ENCODE results near the gene COL18A1. TPM values are rescaled to one million over a fixed set of nuclear protein-coding genes. Genes with fewer than 3 reads are reported as not detected.

Gene COL18A1
- total and polyA plus RNA-seq, 7 donors: 4.4 to 197 (median 39.7) TPM

DNA sequence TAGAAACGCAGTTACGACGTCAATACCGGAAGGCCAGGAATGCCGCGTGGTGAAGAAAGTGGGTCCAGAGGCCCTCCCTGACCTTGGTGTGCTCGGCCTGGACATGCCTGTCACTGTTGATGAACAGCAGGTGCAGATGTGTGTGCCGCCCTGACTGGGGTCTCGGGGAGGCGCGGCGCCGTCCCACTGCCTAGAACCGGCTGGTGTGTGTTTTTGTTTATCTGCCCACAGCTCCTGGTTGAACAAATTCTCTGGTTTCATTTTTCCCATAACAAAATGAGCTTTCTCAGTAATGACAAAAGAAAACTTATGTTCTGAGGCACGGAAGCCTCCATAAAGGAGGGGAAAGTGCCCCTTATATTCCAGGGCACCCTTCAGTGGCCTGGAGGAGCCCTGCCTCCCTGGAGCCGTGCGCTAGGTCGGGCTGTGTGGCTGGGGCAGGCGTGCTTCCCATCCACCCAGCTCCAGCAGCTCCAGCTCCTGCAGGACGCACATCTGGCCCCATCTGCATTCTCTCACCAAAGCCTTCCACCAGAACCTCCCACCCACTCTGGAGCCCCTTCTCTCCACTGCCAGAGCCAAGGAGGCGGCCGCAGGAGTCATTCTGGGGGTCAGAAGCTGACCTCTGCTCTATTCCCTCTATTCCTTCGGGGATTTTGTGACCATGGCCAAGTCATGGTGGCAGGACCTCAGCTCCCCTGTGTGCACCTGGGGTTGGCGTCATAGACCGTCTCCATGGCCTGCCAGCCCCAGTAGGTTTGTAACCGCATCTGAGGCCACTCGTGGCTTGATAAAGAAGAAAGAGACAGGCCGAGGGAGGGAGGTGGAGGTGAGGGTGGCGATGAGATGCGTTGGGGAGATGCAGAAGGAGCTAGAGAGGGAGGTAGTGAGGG, 20.1 kb upstream of the COL18A1 start:
- WGBS, 2 donors: 72 to 79% methylated on average over 30 of the region's 30 CpGs
- Histone ChIP-seq H3K9me3 (no peaks in the 10 kb centered on the region), H3K4me3 (no peak overlapping the region), H3K27ac (no peak overlapping the region), H3K4me1 (peaks cover 0 to 14% (median 14%) of the 10 kb centered on the region in 4 donors), H3K27me3 (no peaks in the 10 kb centered on the region), H3K36me3 (no peaks in the 10 kb centered on the region)
- peak; percentile 56 for DNase-seq
- TF ChIP-seq, protein P1, sequence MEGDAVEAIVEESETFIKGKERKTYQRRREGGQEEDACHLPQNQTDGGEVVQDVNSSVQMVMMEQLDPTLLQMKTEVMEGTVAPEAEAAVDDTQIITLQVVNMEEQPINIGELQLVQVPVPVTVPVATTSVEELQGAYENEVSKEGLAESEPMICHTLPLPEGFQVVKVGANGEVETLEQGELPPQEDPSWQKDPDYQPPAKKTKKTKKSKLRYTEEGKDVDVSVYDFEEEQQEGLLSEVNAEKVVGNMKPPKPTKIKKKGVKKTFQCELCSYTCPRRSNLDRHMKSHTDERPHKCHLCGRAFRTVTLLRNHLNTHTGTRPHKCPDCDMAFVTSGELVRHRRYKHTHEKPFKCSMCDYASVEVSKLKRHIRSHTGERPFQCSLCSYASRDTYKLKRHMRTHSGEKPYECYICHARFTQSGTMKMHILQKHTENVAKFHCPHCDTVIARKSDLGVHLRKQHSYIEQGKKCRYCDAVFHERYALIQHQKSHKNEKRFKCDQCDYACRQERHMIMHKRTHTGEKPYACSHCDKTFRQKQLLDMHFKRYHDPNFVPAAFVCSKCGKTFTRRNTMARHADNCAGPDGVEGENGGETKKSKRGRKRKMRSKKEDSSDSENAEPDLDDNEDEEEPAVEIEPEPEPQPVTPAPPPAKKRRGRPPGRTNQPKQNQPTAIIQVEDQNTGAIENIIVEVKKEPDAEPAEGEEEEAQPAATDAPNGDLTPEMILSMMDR (IDR thresholded peaks at IDR 0.05): no peak
- no peak for TF ChIP-seq EP300 (IDR thresholded peaks at IDR 0.05)
- TF ChIP-seq POLR2A (IDR thresholded peaks at IDR 0.05): no peak
- TF ChIP-seq POLR2AphosphoS5 (IDR thresholded peaks at IDR 0.05): no peak
- intact Hi-C loops (cut with DNase I): no loop called here

DNA sequence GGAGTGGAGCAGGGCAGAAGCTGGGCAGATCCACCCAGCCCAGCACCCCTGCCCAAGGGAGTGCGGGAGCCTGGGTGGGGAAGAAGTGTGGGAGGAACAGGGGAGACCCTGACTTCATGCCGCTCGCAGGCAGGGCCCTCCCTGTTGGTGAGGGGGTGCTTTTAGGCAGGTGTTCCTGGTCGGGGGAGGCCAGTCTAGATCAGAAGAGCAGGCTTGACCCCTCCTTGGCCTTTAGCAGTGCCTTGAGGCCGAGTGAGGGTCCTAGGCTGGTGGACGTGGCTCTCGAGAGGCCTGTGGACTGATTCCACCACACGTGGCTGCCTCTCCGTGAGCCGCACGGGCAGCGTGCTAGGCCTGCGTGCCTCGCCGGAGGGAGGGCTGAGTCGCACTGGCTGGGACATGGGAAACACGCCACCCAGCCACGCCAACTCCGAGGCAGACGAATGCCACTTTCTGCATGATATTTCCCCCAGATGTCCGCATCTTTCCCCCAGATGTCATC, 19.4 kb upstream of the COL18A1 start:
- Histone ChIP-seq H3K27me3 (no peaks in the 10 kb centered on the region), H3K4me1 (peaks cover 0 to 14% (median 14%) of the 10 kb centered on the region in 4 donors), H3K36me3 (no peaks in the 10 kb centered on the region), H3K9me3 (no peaks in the 10 kb centered on the region), H3K27ac (no peak overlapping the region), H3K4me3 (no peak overlapping the region)
- TF ChIP-seq, protein P1 (IDR thresholded peaks at IDR 0.05): no peak
- TF ChIP-seq EP300 (IDR thresholded peaks at IDR 0.05) (no peak), POLR2AphosphoS5 (IDR thresholded peaks at IDR 0.05) (no peak), POLR2A (IDR thresholded peaks at IDR 0.05) (no peak)
- WGBS, 2 donors: 81 to 91% methylated on average over 21 of the region's 21 CpGs
- intact Hi-C loops (cut with DNase I): no loop called here
- peak; percentile 56 for DNase-seq

DNA sequence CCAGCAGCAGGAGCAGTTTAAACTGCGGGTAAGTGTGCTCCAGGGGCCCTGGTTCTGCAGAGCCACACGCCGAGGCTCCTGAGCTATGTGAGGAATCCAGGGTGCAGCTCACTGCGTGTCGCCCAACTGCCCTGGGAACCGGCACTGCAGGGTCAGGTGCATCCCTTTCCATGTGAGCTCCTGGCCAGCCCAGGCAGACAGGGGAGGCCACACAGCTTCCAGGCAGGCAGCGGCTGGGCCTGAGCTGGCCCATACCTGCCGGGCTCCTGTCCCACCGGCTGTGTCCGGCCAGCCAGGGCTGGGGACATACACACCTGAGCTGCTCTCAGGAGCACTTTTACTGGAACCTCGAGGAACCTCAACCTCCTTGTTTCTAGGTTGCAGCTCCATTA, 18.6 kb upstream of the COL18A1 start:
- 58 to 78% methylated on average over 11 of the region's 11 CpGs for WGBS, 2 donors
- intact Hi-C loops (cut with DNase I): no loop called here
- Histone ChIP-seq H3K27me3 (no peaks in the 10 kb centered on the region), H3K4me3 (no peak overlapping the region), H3K36me3 (no peaks in the 10 kb centered on the region), H3K4me1 (peaks cover 0 to 14% (median 14%) of the 10 kb centered on the region in 4 donors), H3K27ac (peak overlapping the region in 3 of 4 donors; percentile 16 to 54 (median 45)), H3K9me3 (no peaks in the 10 kb centered on the region)
- peak; percentile 49 for DNase-seq
- no peak for TF ChIP-seq POLR2AphosphoS5 (IDR thresholded peaks at IDR 0.05)

DNA sequence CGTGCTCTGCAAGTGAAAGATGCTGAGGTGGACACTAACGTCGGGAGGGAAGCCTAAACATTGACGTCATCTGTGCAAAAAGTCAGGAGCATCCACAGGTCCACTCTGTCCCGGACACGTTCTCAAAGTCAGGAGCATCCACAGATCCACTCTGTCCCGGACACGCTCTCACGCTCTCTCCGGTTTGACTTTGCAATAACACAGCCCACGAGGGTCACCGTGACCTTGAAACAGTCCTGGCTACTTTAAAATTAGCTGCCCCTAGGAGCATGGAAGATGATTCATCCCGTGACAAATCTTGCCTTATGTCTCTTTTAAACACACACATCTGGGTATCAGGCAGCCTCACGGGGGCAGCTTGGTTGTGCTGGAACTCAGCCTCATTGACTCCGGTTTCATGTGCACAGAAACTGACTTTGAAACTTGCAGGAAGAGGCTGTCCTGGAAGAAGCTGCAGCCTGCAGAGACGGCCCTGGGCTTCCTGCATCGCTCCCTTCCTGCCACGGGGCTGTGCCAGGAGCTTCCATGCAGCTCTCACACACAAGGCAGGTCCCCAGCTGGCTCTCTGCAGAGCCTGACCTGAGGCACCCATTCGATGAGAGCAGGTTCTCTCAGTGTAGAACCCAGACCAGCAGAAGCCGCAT, 18.1 kb upstream of the COL18A1 start:
- Histone ChIP-seq H3K36me3 (no peaks in the 10 kb centered on the region), H3K27ac (peak overlapping the region in 3 of 4 donors; percentile 16 to 54 (median 45)), H3K4me3 (no peak overlapping the region), H3K9me3 (no peaks in the 10 kb centered on the region), H3K27me3 (no peaks in the 10 kb centered on the region), H3K4me1 (peaks cover 0 to 14% (median 14%) of the 10 kb centered on the region in 4 donors)
- intact Hi-C loops (cut with DNase I): no loop called here
- peak; percentile 82 for DNase-seq
- WGBS, 2 donors: 59 to 62% methylated on average over 20 of the region's 20 CpGs
- TF ChIP-seq POLR2A (IDR thresholded peaks at IDR 0.05) (no peak), POLR2AphosphoS5 (IDR thresholded peaks at IDR 0.05) (peak in 3 of 4 donors; percentile 8 to 62 (median 41)), EP300 (IDR thresholded peaks at IDR 0.05) (peak in 2 of 4 donors; percentile 65 to 69)
- TF ChIP-seq, protein P1 (IDR thresholded peaks at IDR 0.05): peak in 1 of 4 experiments; percentile 30

DNA sequence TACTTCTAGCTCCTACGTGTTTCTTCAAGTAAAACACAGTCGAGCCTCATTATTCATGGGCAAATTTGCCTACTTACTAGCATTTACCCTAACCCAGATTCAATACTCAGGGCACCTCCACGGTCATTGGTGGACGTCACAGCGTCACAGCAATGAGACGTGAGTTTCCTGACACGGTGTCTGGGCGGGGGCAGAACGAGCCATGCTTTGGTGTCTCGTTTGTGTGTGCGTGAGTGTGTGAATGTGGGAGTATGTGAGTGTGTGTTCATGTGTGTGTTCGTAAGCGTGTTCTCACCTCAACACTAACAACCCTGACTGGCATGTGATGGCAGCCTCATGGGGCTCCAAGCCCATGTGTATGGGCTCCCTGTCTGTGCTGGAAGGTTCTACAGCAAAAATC, 17.5 kb upstream of the COL18A1 start:
- Histone ChIP-seq H3K4me3 (no peak overlapping the region), H3K9me3 (no peaks in the 10 kb centered on the region), H3K27me3 (no peaks in the 10 kb centered on the region), H3K36me3 (no peaks in the 10 kb centered on the region), H3K4me1 (peaks cover 0 to 14% (median 14%) of the 10 kb centered on the region in 4 donors), H3K27ac (peak overlapping the region in 3 of 4 donors; percentile 16 to 54 (median 45))
- TF ChIP-seq POLR2A (IDR thresholded peaks at IDR 0.05) (no peak), EP300 (IDR thresholded peaks at IDR 0.05) (no peak), POLR2AphosphoS5 (IDR thresholded peaks at IDR 0.05) (no peak)
- TF ChIP-seq, protein P1 (IDR thresholded peaks at IDR 0.05): no peak
- no peak for DNase-seq
- WGBS, 2 donors: 81 to 86% methylated on average over 13 of the region's 13 CpGs
- intact Hi-C loops (cut with DNase I): no loop called here

Data from sigmoid colon (tissue), 7 donors.